Measurements from ENCODE around the gene C6orf120. TPM values are rescaled to one million over a fixed set of nuclear protein-coding genes. Genes with fewer than 3 reads are reported as not detected.

C6orf120 gene
- total and polyA plus RNA-seq, 2 of the 13 experiments (the other 11 are each of a cell fraction or from before 2014, with no cell fraction given), result 21.7 to 29.9 TPM

GRCh38 chr6:169751242-169752073, 49.5 kb downstream of the C6orf120 start, which contains the start of the genes DYNLT2 and ERMARD (continued):
- TF ChIP-seq TIGD3 (CRISPR knock-in tag; IDR thresholded peaks at IDR 0.05; ENCODE audit: borderline replicate concordance), result no peak
- TF ChIP-seq ERF (CRISPR knock-in tag; IDR thresholded peaks at IDR 0.05), result peak; percentile 99
- TF ChIP-seq ZBTB42 (CRISPR knock-in tag; IDR thresholded peaks at IDR 0.05), result peak; percentile 92
- TF ChIP-seq THRA (CRISPR knock-in tag; IDR thresholded peaks at IDR 0.05; ENCODE audit: borderline replicate concordance), result peak; percentile 76
- TF ChIP-seq ELK4 (CRISPR knock-in tag; IDR thresholded peaks at IDR 0.05; ENCODE audit: borderline replicate concordance), result peak; percentile 90; the same call in 1 of the 2 replicates
- no peak for TF ChIP-seq HHEX (CRISPR knock-in tag; IDR thresholded peaks at IDR 0.05)
- TF ChIP-seq POLR2AphosphoS2 (IDR thresholded peaks at IDR 0.05; ENCODE audit: low read depth, low read length), result no peak
- no peak for TF ChIP-seq LCORL (IDR thresholded peaks at IDR 0.05)
- TF ChIP-seq LCORL (CRISPR knock-in tag; IDR thresholded peaks at IDR 0.05), result peak; percentile 85
- no peak for TF ChIP-seq NFE2 (CRISPR knock-in tag; IDR thresholded peaks at IDR 0.05)
- peak; percentile 86 for TF ChIP-seq BATF2 (CRISPR knock-in tag; IDR thresholded peaks at IDR 0.05)
- TF ChIP-seq ZNF775 (CRISPR knock-in tag; IDR thresholded peaks at IDR 0.05; ENCODE audit: borderline replicate concordance), result no peak
- TF ChIP-seq ZNF782 (CRISPR knock-in tag; IDR thresholded peaks at IDR 0.05; ENCODE audit: borderline replicate concordance), result peak; percentile 89; the same call in 1 of the 2 replicates
- TF ChIP-seq ZNF260 (CRISPR knock-in tag; IDR thresholded peaks at IDR 0.05; ENCODE audit: borderline replicate concordance, low read depth), result 0 out of 2 replicates have a peak, but pooled peaks have one; percentile 42
- peak; percentile 96; the same call in 1 of the 2 replicates for TF ChIP-seq ZNF558 (CRISPR knock-in tag; IDR thresholded peaks at IDR 0.05; ENCODE audit: borderline replicate concordance)
- peak; percentile 99 for TF ChIP-seq SAP130 (CRISPR knock-in tag; IDR thresholded peaks at IDR 0.05; ENCODE audit: low read depth)
- peak; percentile 81 for TF ChIP-seq ARNTL (CRISPR knock-in tag; IDR thresholded peaks at IDR 0.05)
- TF ChIP-seq NR2F2 (IDR thresholded peaks at IDR 0.05; ENCODE audit: borderline replicate concordance, low read depth), result peak; percentile 44; the same call in 1 of the 2 replicates
- TF ChIP-seq FIP1L1 (IDR thresholded peaks at IDR 0.05; ENCODE audit: borderline replicate concordance, insufficient read depth, low read depth, low read length), result peak; percentile 60; the same call in 1 of the 2 replicates
- TF ChIP-seq TFE3 (CRISPR knock-in tag; IDR thresholded peaks at IDR 0.05), result peak; percentile 64; the same call in 1 of the 2 replicates
- TF ChIP-seq ZNF180 (CRISPR knock-in tag; IDR thresholded peaks at IDR 0.05; ENCODE audit: borderline replicate concordance, low read depth), result no peak
- TF ChIP-seq PBX2 (CRISPR knock-in tag; IDR thresholded peaks at IDR 0.05), result no peak
